HG02588 (cell line): ENCODE measurements around the gene EFNA5.

ENCODE experiments used
- ATAC-seq: cut with Tn5 transposase; IDR thresholded peaks from one replicate; pipeline ENCODE4 v1.9.1; 2021; ENCODE audit warnings: mild to moderate bottlenecking, moderate library complexity; ENCODE audit not compliant: unreplicated experiment

EFNA5 gene

DNA sequence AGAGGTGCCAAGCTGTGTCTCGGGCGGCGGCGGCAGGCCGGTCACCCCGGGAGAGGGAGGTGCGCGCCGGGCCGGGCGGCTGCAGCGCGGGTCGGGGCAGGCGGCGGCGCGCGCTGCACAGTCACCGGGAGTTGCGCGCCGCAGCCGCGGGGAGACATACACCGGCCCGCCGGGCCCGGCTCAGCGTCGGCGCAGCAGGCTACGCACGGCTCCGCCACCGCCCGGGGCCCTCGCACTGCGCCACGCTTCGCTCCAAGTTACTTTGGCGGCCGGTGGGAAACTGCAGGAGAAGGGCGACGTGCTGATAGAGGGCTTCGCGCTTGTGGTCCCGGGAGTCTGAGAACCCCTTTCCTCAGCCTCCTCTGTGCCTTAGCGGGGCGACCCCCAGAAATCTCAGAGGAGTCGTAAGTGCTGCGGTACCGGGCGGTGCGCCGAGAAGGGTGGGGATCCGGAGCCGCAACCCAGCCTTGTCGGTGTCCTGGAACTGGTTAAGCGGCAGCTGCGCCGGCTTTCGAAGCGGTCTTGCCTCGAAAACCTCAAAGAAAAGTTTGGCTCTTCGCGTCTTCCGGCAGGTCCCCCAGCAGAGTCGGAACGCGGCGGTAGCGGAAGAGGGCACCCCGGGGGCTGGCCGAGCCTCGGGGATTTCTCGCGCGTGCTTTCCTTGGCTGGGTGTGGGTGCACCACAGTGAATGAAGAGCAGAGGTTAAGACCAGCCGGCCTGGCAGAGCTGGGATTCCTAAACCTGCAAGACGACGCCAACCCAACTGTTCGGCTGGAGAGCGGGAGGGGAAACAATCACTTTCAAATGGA, at the start of gene EFNA5:
Gene EFNA5, minus strand, starts transcription at position 6 of the 810 bp plus-strand sequence.
- ATAC-seq = peak; percentile 32

DNA sequence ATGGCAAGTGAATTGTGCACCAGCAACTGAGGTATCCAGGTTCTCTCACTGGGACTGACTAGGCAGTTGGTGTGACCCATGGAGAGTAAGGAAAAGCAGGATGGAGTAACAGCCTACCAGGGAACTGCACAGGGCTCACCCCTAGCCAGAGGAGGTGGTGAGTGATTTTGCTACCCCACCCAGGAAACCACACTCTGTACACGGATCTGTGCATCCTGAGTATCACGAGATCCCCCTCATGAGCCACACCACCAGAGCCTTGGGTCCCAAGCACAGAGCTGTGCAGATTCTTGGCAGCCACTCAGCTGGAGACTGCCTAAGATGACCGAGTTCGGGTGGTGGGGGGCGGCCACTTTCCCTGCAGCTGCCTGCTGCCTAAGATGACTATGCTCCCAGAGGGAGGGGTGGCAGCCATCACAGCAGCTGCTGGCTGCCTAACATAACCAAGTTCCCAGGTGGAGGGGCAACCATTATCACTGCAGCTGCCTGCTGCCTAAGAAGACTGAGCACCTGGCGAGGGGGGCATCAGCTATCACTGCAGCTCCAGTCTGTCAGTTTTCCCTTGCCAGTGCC, 48.4 kb upstream of the EFNA5 start:
- ATAC-seq = no peak

DNA sequence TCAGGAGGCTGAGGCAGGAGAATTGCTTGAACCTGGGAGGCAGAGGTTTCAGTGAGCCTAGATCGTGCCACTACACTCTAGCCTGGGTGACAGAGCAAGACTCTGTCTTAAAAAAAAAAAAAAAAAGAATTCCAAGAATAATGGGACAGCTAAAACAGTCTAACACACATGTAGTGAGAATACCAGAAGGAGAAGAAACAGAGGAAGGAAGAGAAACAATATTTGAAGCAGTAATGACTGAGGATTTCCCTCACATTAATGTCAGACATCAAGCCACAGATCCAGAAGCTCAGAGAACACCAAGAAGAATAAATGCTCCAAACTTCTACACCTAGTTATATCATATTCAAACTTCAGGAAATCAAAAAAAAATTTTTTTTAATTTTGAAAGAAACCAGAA, 47.1 kb upstream of the EFNA5 start:
- ATAC-seq = no peak

DNA sequence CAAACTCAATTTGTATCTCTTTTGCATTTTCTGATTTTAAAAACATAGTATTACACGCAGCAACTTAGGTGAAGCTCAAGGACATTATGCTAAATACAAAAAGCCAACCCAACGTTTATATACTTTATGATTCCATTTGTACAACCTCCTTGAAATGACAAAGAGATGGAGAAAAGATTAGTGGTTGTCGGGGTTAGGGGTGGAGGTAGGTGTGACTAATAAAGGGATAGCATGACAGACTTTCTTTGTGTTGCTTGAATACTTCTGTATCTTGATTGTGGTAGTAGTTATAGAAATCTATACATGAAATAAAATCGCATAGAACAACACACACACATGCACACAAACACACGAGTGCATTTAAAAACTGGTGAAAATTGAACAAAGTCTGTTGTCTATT, 42.5 kb upstream of the EFNA5 start:
- ATAC-seq = no peak

DNA sequence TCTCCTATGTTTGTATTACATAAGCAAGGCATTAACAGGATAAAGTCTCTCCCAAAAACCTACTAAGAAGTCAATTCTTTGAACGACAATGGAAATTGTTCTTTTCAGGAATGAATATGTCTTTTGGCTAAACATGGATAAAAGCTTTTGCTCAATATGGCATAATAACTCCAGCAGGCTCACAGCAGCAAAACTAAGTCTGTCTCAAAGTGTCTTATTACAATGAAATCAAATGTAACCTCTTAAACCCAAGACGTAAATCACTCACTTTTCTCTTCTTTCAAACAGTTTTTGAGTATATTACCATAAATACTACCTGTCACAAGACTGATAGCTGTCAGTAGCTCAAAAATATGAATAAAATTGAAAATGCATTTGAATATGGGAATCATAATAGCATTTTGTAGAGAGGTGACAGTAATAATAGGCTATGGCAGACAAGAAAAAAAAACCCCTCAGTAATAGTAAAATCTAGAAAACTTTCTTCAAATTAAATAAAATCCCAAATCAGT, 41.7 kb upstream of the EFNA5 start:
- no peak for ATAC-seq

GRCh38 chr5:107705402-107706014, 34.8 kb upstream of the EFNA5 start:
- ATAC-seq = no peak

DNA sequence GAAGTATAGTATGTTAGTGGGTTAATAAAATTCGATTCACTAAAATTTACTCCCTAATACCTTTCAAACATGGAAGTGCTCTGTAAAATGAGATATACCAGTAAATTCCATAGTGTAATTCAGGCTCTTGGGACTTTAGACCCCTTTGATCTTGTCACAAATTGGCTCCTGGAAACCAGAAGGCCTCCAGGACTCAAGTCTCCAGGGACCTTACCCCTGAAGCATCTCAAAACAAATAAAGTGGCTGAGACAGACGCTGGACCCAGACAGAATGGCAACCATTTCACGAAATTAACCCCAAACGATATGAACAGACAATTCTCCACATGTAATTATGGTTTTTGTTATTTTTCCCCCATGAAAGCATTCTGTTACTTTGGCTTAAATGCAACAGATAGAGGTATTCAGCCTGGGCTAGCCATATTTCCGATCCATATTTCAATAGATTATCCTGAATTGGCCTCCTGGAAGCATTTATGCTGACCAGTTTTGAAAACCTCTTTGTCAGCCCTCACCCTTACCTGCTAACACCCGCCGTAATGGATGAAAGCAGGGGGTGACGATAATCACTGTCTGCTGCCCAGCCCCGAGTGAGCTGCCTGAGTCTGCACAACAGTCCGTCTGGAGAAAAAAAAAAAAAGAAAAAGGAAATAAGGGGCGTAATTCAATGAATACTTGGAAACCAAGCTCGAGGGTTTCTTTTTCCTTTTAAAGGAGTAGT, 34.1 kb upstream of the EFNA5 start:
- no peak for ATAC-seq

DNA sequence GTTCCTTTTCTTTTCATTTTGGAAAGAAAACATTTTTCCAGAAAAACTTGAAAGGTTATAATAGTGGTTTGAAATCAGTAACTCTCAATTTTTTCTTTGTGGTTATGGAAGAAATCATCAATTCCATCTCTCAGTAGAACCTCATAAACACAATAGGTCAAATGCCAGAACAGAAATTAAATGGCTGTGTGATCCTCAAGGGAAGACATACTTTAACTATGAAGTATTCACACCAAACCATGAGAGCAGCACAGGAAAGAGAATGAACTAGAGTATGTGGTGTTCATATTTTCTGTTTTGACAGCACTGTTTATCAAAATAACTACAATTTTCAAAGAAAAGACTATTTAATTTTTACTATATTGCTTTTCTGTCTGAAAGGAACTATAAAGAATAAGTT, 29.7 kb upstream of the EFNA5 start:
- ATAC-seq = no peak

- ATAC-seq = no peak
Measured at GRCh38 chr5:107699425-107699824, 28.7 kb upstream of the EFNA5 start.

- ATAC-seq = no peak
Measured at GRCh38 chr5:107698286-107698685, 27.5 kb upstream of the EFNA5 start.

DNA sequence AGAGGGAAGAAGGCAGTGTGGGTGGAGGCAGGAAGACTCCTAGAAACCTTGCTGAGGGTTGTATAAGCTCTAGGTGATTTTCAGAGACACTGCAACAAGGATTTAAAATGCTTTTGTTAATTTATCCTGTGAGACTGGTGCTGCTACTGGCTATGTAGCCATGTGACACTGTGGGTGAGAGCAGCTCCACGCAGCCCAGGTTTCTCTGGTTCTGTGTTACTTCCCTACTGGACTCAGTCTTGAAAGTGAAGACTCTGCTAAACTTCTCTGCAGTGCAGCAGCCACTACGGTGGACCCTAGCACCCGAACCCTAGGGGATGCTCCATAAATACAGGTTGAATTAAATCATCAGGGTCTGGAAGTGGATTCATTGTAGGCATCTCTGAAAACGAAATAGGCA, 25.8 kb upstream of the EFNA5 start:
- no peak for ATAC-seq

DNA sequence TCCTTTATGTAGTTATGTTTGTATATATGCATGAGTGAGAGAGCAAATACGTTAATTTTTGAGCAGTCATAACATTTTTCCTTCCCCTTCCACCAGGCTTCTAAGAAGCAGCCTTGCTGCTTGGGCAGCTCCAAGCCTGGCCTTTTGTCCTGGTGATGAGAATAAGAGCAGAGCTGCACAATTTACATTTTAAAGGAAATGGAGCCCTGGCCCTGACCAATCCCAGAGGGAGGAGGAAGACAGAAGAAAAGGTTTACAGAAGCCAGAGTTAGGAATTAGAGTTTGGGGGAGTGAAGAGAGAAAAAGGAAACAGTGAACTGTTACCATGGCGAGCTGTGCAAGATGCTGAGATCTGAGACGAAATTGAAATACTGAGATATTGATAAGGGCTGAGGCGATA, 25.3 kb upstream of the EFNA5 start:
- ATAC-seq = no peak

DNA sequence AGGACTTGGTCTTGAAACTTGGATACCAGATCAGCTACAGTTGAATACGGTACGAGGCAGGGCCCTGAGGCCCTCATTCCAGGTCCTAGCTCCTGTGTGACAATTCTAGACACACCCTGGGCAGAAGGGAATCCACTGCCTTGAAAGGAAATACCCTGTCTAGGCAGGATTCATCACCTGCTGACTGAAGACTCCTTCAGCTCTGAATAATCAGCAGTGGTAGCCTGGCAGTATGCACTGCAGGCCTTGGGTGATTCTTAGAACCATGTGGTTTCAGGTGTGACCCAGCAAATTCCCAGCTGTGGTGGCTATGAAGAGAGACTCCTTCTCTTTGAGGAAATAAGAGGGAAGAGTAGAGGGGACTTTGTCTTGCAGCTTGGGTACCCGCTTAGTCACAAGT, 17.2 kb upstream of the EFNA5 start:
- ATAC-seq = no peak

GRCh38 chr5:107687404-107687803, 16.7 kb upstream of the EFNA5 start:
- no peak for ATAC-seq

DNA sequence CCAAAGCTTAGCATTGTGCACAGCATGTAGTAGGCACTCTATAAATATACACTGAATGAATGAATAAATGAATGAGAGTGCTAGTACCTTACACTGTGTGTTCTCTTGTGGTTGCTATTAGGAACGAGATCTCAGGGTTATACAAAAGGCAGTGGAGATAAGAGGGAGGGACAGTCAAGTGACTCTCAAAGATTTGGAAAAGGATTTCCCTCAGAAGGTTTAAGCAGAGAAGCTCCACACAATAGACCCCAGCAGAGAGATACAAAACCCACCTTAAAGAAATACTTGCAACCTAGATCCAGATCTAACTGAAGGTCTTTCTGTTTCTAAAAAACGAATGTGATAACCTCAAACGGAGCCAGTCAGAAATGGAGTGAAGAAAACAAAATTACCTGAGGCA, 11.8 kb upstream of the EFNA5 start:
- no peak for ATAC-seq

- no peak for ATAC-seq
Measured at GRCh38 chr5:107680799-107681198, 10.1 kb upstream of the EFNA5 start.

DNA sequence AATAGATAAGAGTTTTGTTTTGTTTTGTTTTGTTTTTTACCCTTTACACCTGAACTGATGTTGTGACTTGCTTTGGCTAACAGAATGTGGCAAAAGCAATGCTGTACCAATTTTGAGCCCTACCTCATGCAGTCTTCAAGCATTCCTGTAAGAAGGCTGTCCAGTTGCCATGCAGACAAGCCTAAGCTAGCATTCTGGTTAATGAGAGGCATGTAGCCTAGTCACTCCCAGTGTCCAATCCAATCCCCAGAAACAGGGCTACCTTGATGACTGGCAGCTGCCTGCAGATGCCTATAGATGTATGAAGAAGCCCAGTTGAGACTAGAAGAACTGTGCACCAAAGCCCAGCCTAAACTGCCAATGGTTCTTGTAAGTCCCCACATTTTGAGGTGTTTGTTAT, 9.4 kb upstream of the EFNA5 start:
- no peak for ATAC-seq

DNA sequence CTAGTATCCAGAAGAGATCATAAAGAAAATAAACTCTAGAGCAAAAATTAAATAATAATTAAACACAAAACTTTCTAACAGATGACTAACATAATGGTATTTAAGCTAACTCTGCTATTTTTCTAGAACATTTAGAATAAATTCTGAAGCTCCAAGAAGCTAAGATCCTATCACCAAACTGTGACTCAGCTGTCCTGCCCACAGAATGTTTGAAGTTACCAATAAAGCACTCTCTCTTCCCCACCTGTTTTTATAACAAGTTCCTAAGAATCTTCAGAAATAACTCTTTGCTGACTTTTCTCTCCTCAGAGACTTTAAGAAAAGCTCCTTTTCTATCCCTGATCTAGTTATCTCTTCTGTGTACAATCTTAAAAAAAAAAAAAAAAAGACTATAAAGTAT, 6.0 kb upstream of the EFNA5 start:
- no peak for ATAC-seq

DNA sequence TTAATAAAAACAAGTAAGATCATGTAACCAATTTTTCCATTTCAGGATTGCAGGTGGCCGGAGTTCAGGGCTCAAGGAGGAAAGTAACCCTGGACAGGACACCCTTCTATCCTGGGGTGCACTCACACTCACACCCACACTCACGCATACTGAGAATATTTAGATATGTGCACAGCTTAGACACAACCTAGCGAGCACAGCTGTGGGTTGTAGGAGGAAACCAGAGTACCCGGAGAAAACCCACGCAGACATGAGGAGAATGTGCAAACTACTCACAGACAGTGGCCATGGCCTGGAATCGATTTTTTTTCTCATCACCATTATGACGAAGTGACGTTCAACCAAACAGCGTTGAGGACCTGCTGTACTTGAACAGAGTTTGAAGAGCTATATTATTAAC, 4.5 kb upstream of the EFNA5 start:
- no peak for ATAC-seq

GRCh38 chr5:107674655-107675054, 3.9 kb upstream of the EFNA5 start:
- no peak for ATAC-seq

- peak; percentile 59 for ATAC-seq
Measured at GRCh38 chr5:107673368-107674136, 2.8 kb upstream of the EFNA5 start.
